ENCODE measurements around the gene CAST.
A peak's percentile ranks its signal among the peaks of the same experiment; 100 is the strongest.

Gene CAST

DNA sequence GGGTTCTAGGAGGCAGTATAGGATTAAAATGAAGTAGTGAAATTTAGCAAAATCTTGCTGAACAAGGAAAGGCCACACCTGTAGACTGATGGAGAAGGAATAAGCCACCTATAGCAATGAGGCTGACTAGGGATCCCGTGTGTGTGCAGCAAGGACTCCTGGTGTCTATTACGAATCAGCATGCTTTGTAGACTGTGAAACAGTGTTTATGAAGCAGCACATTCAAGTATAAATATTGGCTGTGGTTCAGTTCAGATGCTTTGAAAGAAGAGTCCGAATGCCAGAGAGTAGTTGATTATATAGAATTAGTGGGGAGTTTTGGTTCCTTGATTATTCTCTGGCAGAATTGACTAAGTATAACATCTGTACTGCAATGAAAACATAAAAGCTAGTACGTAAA, 41.8 kb downstream of the CAST start:
- peak overlapping the region; percentile 99 for H3K27ac ChIP-seq
- DNase-seq (ENCODE audit: low read depth, low spot score) = no peak

DNA sequence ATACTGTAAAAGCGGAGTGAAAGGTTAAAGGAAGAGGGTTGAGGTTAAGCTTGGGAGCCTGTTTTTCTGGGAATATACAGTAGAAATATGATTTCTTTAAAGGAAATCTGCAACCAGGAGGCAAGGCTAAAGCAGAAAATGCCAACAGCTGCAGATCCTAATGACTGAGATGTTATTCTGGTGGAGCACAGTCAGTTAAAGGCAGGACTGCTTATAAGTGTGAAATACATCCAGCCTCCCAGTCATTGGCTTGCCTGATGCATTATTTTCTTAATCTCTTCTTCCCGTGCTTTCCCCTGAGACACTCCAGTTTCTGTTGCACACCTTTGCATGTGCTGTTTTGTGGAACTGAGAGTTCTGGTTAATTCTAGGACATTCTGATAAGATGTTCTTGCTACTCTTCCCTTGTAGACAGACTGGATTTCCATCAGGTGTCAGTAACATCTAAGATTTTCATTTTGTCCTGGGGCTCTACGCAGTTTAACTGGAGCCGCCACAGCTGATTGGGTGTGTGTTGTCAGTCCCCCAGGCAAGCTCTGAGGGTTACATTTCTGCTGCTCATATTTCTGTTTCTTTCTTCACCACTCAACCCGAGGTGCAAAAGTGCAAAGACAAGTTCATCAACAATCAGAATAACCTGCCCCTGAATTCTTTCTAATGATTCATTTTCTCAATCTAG, 44.4 kb downstream of the CAST start:
- no peak for DNase-seq (ENCODE audit: low read depth, low spot score)
- H3K27ac ChIP-seq = peak overlapping the region; percentile 99

DNA sequence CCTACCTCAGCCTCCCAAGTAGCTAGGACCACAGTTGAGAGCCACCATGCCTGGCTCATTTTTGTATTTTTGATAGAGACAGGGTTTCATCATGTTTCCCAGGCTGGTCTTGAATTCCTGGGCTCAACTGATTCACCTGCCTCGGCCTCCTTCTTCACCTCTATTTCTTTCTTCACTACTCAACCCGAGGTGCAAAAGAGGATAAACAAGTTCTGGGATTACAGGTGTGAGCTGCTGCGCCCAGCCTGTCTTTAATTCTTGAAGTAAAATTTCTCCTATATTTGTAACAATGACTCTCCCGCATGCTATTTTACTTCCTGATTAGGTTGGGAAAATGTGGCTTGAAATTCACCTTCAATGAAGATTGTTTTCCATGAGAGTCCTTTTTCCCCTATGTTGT, 46.4 kb downstream of the CAST start:
- no peak for DNase-seq (ENCODE audit: low read depth, low spot score)
- peak overlapping the region; percentile 99 for H3K27ac ChIP-seq

DNA sequence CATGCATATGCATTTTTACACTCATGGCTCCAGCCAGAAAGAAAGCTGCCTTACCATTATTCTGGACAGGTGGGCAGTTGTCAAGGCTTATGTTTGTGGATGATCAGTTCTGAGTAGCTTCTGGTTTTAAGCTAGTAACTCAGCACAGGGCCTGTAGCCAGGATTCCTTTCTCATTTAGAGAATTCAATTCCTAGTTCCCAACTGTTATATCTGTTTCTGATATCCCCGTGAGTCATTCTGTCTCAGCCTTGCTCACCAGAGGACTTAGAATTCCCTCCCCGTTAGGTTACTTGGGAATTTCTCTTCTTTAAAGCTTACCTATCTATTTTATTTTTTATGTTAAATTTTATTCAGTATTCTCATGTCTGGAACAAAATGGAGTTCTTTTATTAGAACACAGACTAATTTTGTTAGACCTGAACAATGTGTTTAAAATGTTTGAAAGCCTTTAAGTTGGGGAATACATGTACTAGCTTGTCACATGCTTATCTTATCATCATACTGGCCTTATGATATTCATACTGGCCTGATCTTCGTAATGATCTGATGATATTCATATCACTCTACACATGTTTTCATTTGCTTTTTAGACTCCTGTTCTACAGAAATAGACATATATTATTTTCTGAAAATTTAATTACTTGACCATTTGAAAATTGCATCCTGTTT, 47.1 kb downstream of the CAST start:
- H3K27ac ChIP-seq = peak overlapping the region; percentile 99

DNA sequence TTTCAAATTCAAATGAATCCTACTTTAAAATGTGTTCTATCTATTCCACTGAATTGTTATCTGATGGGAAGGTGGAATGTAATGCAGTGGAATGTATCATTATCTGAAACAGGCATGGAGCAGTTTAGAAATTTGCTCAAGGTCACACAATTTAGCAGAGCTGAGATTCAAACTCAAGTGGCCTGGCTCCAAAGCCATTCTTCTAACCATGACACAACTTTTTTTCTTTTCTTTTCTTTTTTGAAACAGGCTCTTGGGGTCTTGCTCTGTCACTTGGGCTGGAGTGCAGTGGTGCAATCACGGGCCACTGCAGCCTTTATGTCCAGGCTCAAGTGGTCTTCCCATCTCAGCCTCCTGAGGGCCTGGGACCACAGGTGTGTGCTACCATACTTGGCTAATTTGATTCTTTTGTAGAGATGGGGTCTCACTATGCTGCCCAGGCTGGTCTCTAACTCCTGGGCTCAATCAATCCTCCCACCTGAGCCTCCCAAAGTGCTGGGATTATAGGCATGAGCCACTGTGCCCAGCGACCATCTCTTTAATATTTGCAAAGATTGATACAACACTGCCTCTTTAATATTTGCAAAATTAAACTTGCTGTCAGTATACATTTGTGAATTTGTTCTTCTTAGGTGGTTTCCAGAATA, 50.0 kb downstream of the CAST start:
- no peak for DNase-seq (ENCODE audit: low read depth, low spot score)
- H3K27ac ChIP-seq = no peak overlapping the region

More for the DNA sequence above, 47.1 kb downstream of the CAST start:
- DNase-seq (ENCODE audit: low read depth, low spot score) = no peak

DNA sequence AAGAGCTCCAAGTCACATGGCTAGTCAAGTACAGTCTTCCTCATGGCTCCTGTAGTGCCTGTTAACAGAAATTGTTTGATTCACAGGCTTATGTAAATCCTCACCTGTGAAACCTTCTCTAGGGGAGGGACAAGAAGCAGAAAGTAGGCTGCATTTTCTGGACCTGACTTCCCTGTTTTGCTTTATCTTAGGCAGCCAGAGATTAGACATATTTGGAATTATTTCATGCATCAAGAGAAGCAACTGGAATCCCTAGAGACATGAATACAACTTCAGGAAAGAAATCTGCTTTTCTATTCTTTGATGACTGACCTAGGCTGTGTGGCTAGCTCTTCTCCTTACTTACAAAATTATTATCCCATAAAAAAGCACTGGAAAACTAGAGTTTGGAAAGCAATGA, 52.3 kb downstream of the CAST start:
- peak overlapping the region; percentile 92 for H3K27ac ChIP-seq
- no peak for DNase-seq (ENCODE audit: low read depth, low spot score)

DNA sequence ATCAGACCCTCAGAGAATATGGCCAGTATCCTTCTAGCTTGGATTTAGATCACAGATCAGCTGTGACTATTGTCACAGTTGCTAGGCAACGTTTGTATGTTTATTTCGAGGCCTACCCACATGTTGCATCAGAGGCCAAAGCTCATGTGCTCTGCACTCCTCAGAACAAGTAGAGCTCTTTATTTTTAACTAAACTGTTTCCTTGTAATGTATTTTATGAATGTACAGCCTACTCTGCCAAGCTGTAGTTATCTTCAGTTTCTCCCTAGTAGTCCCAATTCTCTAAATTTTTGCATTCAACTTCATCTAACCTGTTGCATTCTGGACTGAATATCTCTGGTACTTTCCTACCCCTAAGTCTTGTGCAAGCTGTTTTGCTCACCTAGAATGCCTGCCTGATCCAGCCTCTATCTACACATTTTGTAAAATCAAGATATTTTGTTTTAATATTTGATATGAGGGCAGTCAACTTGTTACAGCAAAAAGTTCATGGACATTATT, 52.8 kb downstream of the CAST start:
- peak overlapping the region; percentile 92 for H3K27ac ChIP-seq
- peak; percentile 49 for DNase-seq (ENCODE audit: low read depth, low spot score)

DNA sequence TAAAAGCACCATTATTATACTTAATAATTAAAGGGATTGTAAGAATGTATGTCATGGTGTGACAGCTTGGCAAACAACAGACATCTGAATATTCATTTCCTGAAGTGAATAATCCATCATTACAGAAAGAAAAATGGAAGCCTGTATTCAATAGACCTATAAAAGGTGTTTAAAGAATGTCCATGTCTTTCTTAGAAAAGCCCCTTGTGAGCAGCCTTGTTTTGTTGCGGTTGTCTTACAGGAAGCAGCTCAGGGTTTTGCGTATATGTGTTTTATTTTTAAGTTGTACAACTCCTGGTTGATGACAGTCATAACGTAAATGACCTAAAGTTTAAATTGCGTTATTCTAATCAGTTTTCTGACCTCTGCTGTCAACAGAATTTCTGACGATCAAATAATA, 53.8 kb downstream of the CAST start:
- H3K27ac ChIP-seq = peak overlapping the region; percentile 92
- no peak for DNase-seq (ENCODE audit: low read depth, low spot score)

DNA sequence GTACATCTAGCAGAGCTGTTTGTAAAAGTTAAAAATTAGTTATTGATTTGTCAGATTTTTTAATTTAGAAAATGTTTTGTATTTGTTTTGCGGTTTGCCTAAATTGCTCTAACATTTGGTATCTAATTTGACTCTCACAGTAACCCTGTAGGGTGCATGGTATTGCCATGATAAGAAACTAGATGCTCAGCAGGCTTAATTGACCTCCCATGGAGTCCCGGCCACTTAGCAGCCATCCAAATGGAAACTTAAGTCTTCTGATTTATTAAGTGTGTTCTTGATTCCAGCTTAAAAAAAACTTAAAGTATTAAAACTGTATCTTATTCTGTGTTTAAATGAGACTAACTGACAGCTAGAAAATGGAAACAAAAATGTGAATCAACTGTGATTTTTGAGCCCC, 54.5 kb downstream of the CAST start:
- H3K27ac ChIP-seq = peak overlapping the region; percentile 92
- no peak for DNase-seq (ENCODE audit: low read depth, low spot score)

DNA sequence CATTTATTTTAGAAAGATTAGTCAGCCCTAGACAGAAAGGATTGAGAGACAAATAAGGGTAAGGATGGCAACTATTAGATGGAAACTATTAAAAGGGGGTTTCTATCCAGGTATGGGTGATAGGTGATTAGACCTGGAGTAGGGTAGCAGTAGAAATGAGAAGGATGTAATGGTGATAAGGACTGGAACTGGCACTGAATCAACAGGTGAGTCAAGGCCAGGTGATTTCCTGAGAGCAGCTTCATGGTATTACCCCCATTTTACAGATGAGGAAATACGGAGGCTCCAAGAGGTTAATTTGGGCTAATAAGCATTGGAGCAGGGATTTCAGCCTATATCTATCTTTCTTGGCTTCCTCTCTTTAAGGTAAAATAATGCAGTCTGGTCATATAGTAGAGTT, 55.7 kb downstream of the CAST start:
- peak overlapping the region; percentile 92 for H3K27ac ChIP-seq
- no peak for DNase-seq (ENCODE audit: low read depth, low spot score)

DNA sequence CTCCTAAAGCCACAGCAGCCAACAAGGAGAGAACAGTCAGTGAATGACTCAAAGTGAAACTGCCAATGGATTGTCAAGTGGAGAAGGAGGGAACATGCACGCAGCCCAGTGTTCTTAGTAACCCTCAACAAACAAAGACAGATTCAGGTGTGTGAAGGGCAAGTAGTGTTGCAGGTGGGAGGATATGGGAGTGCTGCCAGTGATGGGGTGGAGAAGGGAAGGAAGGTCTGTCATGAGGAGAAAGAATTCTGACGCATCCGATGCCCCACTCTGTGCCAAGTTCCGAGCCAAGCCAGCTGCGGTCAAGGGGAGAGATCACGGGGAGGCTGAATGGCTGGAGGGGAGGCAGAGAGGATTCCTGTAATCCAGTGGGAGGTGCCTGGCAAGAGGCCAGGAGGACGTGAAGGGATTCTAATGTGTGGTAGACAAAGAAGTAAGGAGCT, 56.5 kb downstream of the CAST start:
- H3K27ac ChIP-seq = peak overlapping the region; percentile 92
- peak; percentile 98 for DNase-seq (ENCODE audit: low read depth, low spot score)

DNA sequence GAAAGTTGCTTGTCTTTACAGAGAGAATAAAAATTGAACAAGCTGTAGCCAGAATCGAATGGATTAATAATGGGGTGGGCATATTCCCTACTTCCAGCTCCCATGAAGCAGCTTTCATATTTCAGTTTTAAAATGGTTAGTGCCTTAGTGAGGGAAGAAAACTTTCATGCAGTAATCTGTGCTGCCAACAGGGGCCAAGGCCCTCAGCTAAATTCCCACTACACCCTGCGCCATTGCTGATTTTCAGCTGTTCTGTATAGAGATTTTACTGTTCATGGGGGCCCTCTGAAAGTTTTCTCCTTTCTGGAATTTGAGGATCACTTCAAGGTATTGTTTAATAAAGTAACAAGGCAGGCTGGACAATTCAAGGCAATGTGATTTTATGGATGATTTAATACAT, 58.2 kb downstream of the CAST start:
- DNase-seq (ENCODE audit: low read depth, low spot score) = no peak
- H3K27ac ChIP-seq = peak overlapping the region; percentile 92

DNA sequence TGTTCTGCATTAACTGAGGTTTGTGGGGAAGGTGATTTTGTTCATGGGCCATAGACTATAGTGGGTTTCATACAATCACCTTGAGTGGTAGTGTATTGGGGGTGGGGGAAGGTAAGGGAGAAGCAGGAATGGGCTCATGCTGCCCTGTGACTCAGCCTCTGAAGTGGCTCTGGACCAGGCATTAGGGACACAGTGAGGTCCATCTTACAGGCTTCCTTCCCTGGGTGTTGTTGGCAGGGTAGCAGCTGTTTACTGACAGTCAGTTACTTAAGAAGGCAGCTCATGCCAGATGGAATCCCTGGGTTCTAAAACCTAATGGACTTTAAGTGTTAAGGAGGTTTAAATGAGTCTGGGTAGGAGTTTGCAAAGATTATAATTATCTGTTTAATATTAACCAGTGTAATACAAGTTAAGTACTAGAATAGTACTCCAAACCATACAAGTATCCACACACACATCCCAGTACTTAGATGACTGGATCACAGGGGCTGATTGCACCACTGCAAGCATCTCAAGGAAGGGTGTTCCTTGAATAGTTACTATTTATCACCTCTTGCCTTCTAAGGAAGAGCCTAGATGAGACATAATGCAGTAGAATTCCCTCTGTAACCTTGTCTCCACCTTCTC, 59.3 kb downstream of the CAST start:
- peak overlapping the region; percentile 92 for H3K27ac ChIP-seq
- DNase-seq (ENCODE audit: low read depth, low spot score) = no peak

DNA sequence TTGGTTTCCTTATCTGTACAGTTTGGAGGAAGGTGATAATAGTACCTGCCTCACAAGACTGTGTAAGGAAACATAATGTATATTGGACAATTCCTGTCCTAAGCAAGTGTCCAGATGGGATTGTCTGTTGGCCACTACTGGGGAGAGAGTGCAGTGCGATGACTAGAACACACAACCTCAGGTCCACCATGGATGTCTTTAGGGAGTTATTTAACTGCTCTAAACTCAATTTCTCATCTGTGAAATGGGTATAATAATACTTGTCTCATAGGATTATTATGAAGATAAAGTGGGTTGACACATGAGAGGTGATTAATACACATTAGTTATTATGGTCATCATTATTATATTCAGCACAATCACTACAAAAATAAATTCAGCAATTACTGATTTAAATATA, 63.1 kb downstream of the CAST start:
- no peak for DNase-seq (ENCODE audit: low read depth, low spot score)
- H3K27ac ChIP-seq = peak overlapping the region; percentile 49

DNA sequence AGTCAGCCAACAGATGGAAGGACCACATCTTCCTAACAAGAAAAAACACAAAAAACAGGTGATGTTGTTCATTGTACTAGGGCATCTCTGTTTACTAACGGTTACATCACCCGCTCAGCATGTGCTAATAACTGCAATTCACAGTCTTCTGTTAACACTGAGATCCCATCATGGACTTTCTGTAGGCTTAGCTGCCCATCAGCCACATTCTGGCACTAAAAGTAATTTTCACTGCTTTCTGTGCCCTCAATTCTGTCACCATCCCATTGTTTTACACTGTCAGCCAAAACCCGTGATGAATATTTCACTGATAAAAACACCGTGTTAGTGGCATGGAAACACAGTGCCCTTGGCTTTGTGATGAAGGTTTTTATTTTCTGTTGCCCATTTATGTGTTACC, 64.6 kb downstream of the CAST start:
- no peak for DNase-seq (ENCODE audit: low read depth, low spot score)
- H3K27ac ChIP-seq = peak overlapping the region; percentile 49

DNA sequence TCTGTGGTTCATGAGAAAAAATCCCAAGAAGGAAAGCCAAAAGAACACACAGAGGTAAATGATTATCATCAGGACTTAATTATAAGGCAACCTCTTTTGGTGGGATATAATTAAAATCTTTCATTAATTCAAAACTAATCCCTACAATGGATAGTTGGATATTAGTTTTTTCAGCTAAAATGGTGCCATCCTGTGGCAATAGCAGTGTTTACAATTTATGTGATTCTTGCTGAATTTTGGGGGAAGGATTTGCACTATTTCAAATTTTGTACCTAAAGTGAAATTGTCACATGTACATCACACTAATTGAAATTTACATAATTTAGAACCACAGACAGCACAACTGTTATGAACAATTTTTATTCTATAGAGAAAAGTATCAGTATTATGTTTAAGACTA, 67.0 kb downstream of the CAST start:
- peak overlapping the region; percentile 29 for H3K27ac ChIP-seq
- no peak for DNase-seq (ENCODE audit: low read depth, low spot score)

DNA sequence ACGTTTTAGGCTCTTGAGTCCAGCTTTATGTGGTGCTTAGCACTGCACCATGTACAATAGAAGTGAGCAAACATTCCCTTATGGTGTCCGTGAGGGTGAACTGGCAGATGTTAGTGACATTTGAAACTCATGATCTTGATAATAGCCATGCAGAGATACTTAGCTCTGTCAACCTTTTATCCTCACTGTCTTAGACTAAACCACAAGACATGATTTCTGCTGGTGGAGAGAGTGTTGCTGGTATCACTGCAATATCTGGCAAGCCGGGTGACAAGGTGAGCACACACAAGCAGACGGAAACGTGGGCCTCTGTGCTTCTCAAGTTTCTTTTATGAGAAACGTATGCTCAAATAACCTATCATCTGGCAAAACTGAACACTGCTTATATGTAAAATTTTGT, 68.4 kb downstream of the CAST start:
- peak overlapping the region; percentile 29 for H3K27ac ChIP-seq
- DNase-seq (ENCODE audit: low read depth, low spot score) = no peak

DNA sequence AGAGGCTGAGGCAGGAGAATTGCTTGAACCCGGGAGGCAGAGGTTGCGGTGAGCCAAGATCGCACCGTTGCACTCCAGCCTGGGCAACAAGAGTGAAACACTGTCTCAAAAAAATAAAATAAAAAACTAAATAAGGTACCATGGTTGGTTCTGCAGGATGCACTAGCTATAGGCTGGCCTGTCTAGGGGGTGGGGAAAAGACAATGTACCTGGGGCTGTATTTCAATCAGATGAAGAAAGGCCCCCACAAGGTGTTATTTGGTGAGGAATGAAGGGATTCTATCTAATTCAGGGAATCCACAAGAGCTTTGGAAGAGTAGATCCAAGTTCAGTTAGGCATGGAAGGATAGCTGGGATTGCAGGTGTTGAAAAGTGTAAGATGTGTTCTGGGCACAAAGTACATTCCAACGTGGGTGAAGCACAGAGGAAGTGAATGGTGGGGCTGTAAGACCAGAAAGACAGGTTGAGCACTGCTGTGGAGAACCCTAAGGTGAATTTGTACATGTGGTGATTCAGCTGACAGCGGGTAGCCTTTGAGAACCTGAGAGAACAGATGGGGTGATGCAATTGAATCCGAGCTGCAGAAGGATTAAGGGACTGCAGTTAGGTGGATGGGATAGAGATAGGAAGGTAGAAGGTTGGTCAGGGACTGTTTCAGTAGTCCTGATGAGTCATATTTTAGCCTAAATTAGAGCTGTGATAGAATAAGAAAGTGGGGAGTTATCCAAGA, 71.8 kb downstream of the CAST start:
- H3K27ac ChIP-seq = peak overlapping the region; percentile 92
- DNase-seq (ENCODE audit: low read depth, low spot score) = peak; percentile 97

DNA sequence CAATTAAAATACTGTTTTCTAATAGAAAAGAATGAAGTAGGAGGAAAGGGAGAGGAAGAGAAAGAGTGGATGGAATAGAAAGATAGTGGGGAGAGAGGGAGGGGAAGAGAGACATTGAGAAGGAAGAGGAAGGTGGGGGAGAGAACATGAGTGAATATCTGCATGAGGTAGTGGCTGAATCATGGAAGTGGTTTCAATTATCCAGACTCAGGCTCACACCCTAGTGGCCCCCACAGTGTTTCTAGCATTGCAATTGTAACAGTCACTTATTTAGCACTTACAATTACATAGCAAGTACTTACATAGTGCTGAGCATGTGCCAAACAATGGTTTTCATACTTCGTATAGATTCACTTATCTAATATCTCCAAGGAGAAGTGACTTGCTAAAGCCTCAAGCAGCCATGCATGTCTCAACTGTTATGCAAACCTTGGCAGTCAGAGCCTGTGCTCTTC, 72.7 kb downstream of the CAST start:
- peak; percentile 60 for DNase-seq (ENCODE audit: low read depth, low spot score)
- peak overlapping the region; percentile 92 for H3K27ac ChIP-seq

DNA sequence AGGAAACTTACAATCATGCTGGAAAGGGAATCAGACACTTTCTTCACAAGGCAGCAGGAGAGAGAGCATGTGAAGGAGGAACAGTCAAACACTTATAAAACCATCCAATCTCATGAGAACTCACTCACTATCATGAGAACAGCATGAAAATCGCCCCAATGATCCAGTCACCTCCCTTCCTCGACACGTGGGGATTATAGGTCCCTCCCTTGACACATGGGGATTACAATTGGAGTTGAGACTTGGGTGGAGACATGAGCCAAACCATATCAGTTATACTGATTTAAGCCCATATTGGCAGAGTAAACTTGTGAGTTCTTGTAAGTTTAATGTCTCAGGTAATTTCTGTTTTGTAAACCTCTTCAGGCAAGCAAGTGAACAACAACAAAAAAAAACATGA, 74.8 kb downstream of the CAST start:
- peak overlapping the region; percentile 92 for H3K27ac ChIP-seq
- DNase-seq (ENCODE audit: low read depth, low spot score) = no peak

Data from epithelial cell of prostate (primary cell).